Umbilical cord (tissue), 2 donors: ENCODE data around the gene ZNF469. TPM values are rescaled to one million over a fixed set of nuclear protein-coding genes. Genes with fewer than 3 reads are reported as not detected.

ENCODE experiments used
- DNase-seq: peaks from one replicate; pipeline ENCODE4 v3.0.0-alpha.2; 2015; ENCODE audit warnings: low spot score
- total RNA-seq: library from RNA; depleted of rRNA; stranded (reverse); fragments of >200 nt; gene quantifications from one replicate; pipeline ENCODE4 v1.2.3, GENCODE V29; 2014; ENCODE audit warnings: low replicate concordance; ENCODE audit not compliant: insufficient read depth

Gene ZNF469
- total RNA-seq, 1 donor from 2014 or later, result 5.3 TPM

- DNase-seq, result no peak
Measured at GRCh38 chr16:88391144-88391850, 8.5 kb downstream of the ZNF469 start.

DNA sequence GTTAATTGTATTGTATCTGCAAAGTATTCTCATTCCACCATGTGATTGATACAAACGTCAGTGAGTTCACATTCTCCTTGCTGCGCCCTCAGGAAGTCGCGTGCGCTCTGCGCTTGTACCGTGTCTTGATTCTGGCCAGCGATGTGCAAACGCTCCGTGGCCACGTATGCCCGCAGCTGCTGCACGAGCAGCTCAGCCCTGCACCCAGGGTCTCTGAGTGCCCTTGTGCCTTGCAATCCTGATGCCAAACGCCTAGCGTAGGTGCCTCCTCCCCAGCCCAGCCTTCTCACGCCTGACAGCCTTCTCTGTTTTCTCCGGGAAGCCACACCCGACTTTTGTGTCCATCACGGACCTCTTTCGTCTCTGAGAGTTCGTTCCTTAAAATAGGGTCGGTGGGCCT lies 9.4 kb downstream of the ZNF469 start:
- DNase-seq, result no peak

GRCh38 chr16:88392616-88393015 lies 9.9 kb downstream of the ZNF469 start:
- no peak for DNase-seq

- DNase-seq, result no peak
Measured at GRCh38 chr16:88393034-88393433, 10.3 kb downstream of the ZNF469 start.

DNA sequence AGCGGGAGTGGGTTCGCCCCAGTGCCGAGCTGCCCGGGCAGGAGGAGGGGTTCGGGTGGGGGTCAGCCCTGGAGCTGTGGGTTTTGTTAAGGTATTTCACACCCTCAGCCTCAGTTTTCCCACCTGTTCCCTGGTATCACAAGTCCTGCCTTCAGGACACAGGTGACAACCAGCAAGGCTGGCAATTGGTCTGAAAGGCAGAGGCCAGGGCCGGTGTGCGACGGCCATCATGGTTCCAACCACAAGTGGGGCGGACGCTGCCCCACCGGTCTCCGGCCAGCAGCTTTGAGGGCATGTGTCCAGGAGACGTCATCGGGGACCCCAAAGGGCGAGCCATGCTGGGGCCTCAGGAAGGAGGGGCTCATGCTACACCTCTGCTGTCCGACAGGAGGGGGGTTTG lies 10.8 kb downstream of the ZNF469 start:
- no peak for DNase-seq

DNA sequence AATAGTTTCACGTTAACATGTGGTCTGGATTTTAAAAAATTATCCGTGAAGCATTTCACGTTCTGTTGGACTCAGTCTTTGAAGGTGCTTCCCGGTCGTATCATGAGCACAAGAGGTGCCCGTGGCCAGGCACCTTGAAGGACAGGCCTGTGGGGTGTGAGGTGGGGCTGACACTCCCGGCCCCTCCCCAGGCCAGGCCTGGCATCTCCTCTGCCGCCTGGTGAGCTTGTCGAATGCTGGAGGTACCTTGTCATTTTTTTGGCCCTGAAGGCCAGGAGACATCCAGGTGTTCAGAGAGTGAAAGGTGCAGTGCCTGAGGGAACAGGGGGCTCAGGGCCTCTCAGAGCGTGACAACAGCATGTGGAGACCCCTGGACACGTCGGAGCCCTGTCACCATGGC lies 11.7 kb downstream of the ZNF469 start:
- no peak for DNase-seq

DNA sequence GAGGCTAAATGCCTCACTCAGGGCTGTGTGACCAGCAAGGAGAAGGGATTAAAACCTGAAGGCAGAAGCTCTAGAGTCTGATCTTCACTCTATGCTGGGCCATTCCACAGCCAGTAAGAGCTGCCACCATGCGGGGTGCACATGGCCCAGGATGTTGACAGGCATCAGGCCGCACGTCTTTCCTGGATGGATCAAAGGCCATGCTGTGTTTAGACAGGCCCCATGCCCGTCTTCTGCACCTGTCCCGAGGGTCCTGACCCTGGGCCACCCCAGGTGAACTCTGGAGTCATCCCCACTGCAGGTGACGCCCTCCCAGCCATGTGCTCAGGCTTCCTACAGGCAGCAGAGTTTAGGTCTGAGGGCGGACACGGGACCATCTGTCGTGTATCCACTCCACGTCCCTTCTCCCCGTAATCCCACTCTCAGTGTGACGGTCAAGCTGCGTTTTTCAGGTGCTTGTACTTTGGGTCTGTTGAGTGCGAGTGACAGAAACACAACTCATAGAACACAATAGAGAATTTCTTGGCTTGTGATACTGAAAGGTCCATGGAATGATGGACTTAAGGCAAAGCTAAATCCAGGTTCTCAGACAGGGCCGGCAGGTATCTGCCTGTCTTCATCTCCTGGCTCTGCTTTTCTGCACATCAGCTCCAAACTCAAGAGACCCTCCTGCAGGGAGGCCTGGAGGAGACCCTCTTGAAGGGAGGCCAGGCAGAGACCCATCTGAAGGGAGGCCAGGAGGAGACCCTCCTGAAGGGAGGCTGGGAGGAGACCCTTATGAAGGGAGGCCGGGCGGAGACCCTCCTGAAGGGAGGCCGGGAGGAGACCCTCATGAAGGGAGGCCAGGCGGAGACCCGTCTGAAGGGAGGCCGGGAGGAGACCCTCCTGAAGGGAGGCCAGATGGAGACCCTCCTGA lies 13.2 kb downstream of the ZNF469 start:
- DNase-seq, result no peak

DNA sequence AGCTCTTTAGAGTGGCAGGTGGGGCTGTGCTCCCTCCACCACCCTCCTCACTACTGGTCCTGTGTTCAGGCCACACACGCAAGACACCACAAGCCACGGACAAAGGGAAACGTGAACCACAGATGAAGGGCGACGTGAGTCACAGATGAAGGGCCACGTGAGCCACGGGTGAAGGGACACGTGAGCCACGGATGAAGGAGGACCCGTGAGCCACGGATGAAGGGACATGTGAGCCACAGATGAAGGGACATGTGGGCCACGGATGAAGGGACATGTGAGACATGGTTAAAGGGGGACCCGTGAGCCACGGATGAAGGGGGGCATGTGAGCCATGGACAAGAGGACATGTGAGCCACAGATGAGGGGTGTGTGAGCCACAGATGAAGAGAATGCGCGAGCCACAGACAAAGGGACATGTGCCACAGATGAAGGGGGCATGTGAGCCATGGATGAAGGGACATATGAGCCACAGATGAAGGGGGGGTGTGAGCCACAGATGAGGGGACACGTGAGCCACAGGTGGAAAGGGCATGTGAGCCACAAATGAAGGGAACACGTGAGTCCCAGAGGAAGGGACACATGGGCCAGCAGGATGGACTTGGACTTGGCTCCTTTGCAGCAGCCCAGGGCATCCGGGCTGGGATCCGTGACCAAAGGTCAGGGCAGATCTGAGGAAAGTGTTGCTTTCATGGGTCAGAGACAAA lies 15.6 kb downstream of the ZNF469 start:
- DNase-seq, result no peak

DNA sequence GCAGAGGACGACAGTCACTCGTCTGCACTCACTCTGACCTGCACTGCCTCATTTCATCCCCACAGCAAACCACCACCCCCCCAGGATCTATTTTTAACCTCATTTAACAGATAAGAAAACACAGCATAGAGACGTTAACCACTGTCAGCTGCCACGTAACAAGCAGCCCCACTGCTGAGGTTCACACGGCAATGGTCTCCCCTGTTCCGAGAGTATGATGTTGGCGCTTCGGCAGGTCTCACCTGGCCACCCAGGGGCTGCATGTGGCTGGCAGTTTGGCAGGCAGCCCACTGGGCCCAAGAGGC lies 16.1 kb downstream of the ZNF469 start:
- no peak for DNase-seq

DNA sequence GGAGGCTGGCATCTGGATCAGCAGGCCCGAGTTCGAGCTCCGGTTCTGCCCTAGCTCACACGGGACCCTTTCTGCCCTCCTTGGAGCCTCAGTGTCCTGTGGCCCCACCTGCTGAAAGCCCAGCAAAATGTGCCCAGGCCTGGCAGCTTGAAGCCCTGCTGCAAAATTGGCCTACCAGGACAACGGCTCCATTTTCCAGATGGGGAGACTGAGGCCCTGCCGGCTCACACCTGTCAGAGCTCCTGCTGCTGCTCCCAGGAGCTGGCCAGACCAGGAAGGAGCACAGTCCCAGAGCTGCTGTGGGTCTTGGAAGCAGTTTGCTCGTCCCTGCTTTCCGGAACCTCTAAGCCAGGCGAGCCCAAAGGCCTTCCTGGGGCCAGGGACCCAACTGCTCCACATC lies 17.4 kb downstream of the ZNF469 start:
- DNase-seq, result no peak

DNA sequence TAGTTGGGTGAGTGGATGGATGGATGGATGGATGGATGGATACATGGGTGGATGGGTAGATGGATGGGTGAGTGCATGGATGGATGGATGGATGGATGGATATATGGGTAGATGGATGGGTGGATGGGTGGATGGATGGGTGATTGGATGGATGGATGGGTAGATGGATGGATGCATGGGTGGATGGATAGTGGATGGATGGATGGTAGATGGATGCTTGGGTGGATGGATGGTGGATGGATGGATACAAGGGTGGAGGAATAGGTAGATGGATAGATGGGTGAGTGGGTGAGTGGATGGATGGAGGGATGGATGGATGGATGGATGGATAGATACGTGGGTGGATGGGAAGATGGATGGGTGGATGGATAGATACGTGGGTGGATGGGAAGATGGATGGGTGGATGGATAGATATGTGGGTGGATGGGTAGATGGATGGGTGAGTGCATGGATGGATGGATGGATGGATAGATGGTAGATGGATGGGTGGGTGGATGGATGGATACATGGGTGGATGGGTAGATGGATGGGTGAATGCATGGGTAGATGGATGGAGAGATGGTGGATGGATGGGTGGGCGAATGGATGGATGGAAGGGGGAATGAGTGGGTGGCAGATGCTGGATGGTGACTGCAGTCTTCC lies 19.0 kb downstream of the ZNF469 start:
- no peak for DNase-seq

GRCh38 chr16:88402551-88403240 lies 19.9 kb downstream of the ZNF469 start:
- DNase-seq, result no peak

DNA sequence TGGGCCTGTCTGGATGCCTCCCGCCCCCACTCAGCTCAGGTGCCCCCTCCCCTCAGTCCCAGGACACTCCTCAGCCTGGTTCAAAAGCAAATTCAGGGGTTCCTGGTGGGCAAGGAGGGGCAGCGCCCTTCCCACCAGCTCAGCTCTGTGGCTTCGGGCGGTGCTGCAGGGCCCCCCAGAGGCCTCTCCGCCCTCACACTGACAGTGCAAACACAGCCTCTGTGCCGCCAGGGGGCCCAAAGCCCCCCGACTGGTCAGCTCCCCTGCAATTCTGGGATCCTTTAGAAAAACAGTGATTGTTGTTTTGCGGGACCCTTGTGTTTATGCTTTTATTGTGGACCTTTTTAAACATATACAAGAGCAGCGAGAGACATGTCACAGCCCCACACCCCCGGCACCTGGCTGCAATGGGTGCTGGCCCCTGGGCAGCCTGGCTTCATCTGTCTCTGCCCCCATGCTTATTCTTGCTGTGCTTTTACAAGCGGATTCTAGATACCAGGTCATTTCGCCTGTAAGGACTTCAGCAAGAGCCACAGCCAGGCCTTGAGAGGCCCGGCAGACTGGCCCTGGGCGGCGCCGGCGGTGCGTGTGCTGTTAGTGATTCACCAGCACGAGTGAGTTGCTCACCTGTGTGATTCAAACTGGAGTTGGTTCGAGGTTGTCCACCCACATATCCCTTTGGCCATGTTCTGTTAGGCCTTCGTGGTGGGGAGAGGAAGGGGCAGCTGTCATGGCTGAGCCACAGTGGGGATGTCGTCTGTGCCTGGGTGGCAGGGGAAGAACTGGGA lies 21.2 kb downstream of the ZNF469 start:
- no peak for DNase-seq

GRCh38 chr16:88404769-88405168 lies 22.0 kb downstream of the ZNF469 start:
- no peak for DNase-seq

- DNase-seq, result peak; percentile 68
Measured at GRCh38 chr16:88405216-88406060, 22.7 kb downstream of the ZNF469 start.

DNA sequence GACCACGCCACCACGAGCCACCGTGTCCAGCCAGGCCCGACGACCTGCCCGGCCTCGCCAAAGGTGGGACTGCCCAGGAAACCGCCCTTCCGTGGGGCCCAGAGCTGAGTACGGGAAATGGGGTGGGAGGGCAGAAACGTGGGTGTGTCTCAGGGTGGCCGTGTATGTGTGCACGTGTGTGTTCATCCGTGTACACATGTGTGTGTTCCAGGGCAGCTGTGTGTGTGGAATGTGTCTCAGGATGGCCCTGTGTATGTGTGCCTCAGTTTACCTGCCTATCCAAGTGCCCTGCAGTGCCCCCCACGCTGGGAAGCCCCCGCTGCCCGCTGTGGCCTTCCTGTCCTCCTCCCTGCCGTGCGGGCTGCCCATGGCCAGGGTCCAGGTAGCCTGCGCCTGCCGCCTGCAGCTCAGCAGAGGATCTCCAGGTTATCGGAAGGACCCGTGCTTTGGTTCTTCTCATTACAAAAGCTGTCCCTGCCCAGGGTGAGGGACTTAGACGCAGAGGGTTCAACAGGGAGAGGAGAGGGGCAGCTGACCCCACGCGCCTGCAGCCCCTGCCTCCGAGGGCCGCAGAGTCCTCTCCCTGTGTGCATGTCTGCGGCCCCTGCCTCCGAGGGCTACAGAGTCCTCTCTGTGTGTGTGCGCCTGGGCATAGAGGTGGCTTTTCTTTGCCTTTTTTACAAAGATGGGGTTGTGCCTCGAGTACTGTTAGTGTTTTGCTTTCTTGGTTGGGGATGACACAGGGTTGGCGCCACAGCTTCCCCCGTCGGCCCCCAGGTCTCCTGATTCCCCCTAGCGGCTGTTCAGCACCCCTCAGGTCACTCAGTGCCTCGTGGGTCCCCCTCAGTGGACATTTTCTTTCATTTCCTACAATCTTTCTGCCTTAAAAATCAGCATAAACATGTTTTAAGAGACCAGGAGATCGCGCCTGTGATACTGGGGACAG lies 23.6 kb downstream of the ZNF469 start:
- no peak for DNase-seq

DNA sequence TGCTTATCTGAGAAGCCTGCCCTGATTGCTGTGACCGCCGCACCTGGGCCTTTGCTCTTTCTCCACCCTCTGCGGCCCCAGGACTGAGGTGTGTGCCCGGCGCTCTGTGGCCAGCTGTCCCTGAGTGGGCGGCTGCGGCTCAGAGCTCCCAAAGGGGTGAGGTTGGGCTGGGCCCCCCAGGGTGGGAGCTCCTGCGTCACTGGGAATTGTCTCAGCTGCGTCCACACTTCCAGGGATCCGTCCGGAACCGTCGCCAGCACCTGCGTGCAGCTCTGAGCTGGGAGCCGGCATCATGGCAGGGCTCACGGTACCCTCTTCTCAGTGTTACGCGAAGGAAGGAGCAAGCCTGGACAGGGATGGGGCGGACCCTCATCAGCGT lies 24.3 kb downstream of the ZNF469 start:
- DNase-seq, result no peak

GRCh38 chr16:88407807-88408206 lies 25.0 kb downstream of the ZNF469 start:
- no peak for DNase-seq
